ENCODE data around the gene CTSK.

GRCh38 chr1:150809651-150810050, 1.6 kb upstream of the CTSK start:
- no peak for TF ChIP-seq POLR2A (IDR thresholded peaks at IDR 0.05; ENCODE audit: low read length)
- no peak for TF ChIP-seq GATA1 (IDR thresholded peaks at IDR 0.05; ENCODE audit: low read depth, low read length)

Measured in erythroblast (primary cell).